T-helper 9 cell (primary cell): ENCODE data around the gene PTTG1IP.

Experiments
- DNase-seq: peaks from one replicate; pipeline ENCODE4 v3.0.0-alpha.2; 2020

PTTG1IP gene

GRCh38 chr21:44895859-44896258 lies 22.4 kb upstream of the PTTG1IP start:
- no peak for DNase-seq

GRCh38 chr21:44894687-44895302 lies 21.3 kb upstream of the PTTG1IP start:
- no peak for DNase-seq

- DNase-seq = no peak
Observed at GRCh38 chr21:44893948-44894656, 20.6 kb upstream of the PTTG1IP start.

DNA sequence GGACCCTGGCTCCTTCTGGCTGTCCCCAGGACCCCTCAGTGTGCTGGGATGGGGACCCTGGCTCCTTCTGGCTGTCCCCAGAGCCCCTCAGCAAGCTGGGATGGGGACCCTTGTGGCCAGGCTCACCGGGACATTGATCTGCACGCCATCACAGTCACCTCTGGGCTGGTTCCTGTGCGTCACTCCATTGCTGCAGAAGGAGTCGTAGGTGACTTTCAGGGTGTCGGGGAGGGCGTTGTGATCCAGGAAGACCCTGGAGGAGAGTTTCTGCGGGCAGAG lies 19.7 kb upstream of the PTTG1IP start:
- no peak for DNase-seq

GRCh38 chr21:44892536-44893277 lies 19.2 kb upstream of the PTTG1IP start:
- DNase-seq = peak; percentile 72

DNA sequence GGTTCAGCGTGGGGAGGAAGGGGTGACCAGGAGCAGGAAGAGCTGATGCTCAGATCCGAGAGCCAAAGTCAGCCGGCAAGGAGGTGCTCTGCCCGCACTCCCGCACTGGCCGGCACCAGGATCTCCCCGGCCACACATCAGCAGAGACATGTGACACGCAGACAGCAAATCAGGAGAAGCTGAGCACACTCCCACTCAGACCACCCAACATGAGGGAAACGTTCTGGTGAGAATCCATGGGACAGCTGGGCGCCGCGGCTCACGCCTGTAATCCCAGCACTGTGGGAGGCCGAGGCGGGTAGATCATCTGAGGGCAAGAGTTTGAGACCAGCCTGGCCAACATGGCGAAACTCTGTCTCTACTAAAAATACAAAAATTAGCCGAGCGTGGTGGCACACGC lies 18.6 kb upstream of the PTTG1IP start:
- no peak for DNase-seq

- no peak for DNase-seq
Observed at GRCh38 chr21:44891631-44892031, 18.1 kb upstream of the PTTG1IP start.

GRCh38 chr21:44890961-44891541 lies 17.6 kb upstream of the PTTG1IP start:
- no peak for DNase-seq

DNA sequence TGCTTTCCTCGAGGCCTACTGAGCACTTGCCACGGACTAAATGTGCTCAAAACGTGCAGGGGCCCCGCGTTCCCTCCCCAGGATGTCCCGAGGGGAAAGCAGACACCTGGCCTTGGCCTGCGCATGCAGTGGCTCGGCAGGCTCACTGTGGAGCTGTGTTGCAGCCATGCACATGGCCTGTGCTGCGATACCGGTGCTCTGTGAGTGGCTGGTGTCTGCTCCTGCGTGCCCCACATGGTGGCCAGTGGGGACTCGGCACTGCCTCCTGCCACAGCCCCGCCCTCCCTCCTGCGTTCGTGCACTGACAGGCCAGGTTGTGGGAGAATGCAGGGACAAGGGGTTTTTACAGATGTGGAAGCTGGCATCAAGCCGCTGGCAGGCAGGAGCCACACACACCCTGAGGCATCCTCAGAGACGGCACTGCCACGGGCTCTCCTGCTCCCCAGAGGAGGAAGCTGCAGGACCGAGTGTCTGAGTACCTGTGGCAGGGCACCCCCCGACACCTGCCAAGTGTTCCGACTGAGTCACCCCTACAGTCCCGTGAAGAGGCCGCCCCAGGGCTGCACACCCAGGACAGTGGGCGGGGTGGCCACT lies 16.9 kb upstream of the PTTG1IP start:
- DNase-seq = no peak

DNA sequence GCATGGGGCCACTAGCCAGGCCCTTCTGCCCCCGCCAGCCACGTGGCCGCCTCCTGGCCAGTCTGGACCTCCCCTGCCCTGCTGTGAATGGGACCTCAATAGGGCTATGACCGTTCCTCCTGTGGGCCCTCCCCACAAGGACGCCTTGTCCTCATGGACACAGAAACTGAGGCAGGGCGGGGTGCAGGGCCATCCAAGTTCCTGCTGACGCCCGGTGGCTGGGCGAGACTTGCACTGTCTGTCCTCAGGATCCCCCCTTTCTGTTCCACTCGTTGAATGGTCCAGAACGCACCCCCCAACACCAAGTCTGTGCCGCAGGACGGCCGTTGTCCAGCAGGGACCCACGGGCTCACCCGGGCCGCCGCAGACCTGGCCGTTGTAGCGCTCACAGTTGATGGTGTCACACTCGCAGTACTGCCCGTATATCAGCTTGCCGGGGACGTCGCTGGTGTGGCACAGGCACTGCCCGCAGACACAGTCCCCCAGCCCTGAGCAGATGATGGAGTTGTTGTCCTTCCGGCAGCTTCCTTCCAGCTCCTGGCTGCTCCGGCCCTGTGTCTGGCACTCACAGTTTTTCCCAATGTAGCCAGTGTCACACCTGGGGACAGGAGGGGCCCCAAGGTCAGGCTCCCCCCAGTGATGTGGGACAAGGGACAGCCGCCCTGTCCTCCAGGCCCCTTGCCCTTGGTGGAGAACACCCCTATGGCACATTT lies 16.3 kb upstream of the PTTG1IP start:
- no peak for DNase-seq

- no peak for DNase-seq
Observed at GRCh38 chr21:44888581-44889550, 15.4 kb upstream of the PTTG1IP start.

- DNase-seq = no peak
Observed at GRCh38 chr21:44887807-44888580, 14.5 kb upstream of the PTTG1IP start.

DNA sequence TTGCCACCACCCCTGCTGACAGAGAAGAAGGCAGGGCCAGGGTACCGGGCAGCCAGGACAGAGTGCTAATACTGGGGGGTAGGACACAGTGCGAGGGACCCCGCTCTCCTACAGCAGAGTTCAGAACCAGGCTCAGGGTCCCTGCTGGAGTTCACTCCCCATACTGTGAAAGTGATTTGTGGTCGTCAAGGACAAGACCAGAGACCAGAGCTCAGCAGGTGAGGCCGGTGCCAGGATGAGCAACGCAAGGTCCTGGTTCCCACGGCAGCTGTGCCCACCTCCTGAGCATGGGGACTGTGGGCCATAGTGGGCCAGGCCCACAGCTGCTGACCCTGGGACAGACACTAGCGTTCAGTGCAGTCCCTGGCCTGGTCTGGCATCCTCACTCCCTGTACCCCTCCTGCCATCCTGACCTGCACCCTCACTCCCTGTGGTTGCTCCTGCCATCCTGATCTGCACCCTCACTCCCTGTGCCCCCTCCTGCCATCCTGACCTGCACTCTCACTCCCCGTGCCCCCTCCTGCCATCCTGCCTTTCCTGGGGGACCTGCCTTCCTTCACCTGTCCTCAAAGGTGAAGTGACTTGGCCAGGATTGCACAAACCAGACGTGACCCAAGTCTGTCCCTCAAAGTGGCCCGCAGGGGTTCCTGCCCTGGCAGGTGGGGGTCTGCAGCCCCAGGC lies 13.8 kb upstream of the PTTG1IP start:
- no peak for DNase-seq

- DNase-seq = no peak
Observed at GRCh38 chr21:44886113-44887075, 12.9 kb upstream of the PTTG1IP start.

- no peak for DNase-seq
Observed at GRCh38 chr21:44885615-44886014, 12.1 kb upstream of the PTTG1IP start.

- DNase-seq = no peak
Observed at GRCh38 chr21:44884097-44884496, 10.6 kb upstream of the PTTG1IP start.

- no peak for DNase-seq
Observed at GRCh38 chr21:44883250-44883649, 9.8 kb upstream of the PTTG1IP start.

GRCh38 chr21:44881198-44881872 lies 7.8 kb upstream of the PTTG1IP start:
- DNase-seq = no peak
